Measurements from ENCODE around the gene KCNE3.
"Not testable (repeated sequence)": the region's sequence is repeated elsewhere in the genome, so short reads cannot be mapped to it uniquely, and the experiment has no call there.

The KCNE3 gene

GRCh38 chr11:74437441-74438042 is 29.8 kb downstream of the KCNE3 start:
- no peak for DNase-seq

- no peak for DNase-seq
Measured at GRCh38 chr11:74434528-74434927, 32.8 kb downstream of the KCNE3 start.

- no peak for DNase-seq
Measured at GRCh38 chr11:74429205-74429604, 38.1 kb downstream of the KCNE3 start.

- DNase-seq, result no peak
Measured at GRCh38 chr11:74427384-74427886, 39.9 kb downstream of the KCNE3 start.

GRCh38 chr11:74425100-74425499 is 42.2 kb downstream of the KCNE3 start:
- DNase-seq, result no peak

- DNase-seq, result no peak
Measured at GRCh38 chr11:74418509-74418895, 48.8 kb downstream of the KCNE3 start.

GRCh38 chr11:74417860-74418508 is 49.4 kb downstream of the KCNE3 start:
- DNase-seq, result no peak

GRCh38 chr11:74417379-74417804 is 50.0 kb downstream of the KCNE3 start:
- no peak for DNase-seq

- not testable (repeated sequence) for DNase-seq
Measured at GRCh38 chr11:74416974-74417373, 50.4 kb downstream of the KCNE3 start.

- no peak for DNase-seq
Measured at GRCh38 chr11:74412733-74413359, 54.5 kb downstream of the KCNE3 start.

- DNase-seq, result no peak
Measured at GRCh38 chr11:74412321-74412720, 55.0 kb downstream of the KCNE3 start.

GRCh38 chr11:74409633-74410032 is 57.7 kb downstream of the KCNE3 start:
- no peak for DNase-seq

Measured in NCI-H1694 treated with DMSO at 0.1 percent for 48 hours (cell line).